ENCODE results near the gene TCN2.
"Not testable (repeated sequence)": the region's sequence is repeated elsewhere in the genome, so short reads cannot be mapped to it uniquely, and the experiment has no call there.

The TCN2 gene

GRCh38 chr22:30650508-30651116 lies 43.6 kb downstream of the TCN2 start:
- no peak for DNase-seq

- no peak for DNase-seq
These were observed 45.9 kb downstream of the TCN2 start for GRCh38 chr22:30652852-30653251.

GRCh38 chr22:30654361-30654760 lies 47.4 kb downstream of the TCN2 start:
- no peak for DNase-seq

GRCh38 chr22:30655532-30655931 lies 48.6 kb downstream of the TCN2 start:
- no peak for DNase-seq

GRCh38 chr22:30662040-30662439 lies 55.1 kb downstream of the TCN2 start:
- DNase-seq: no peak

GRCh38 chr22:30664798-30665197 lies 57.8 kb downstream of the TCN2 start:
- no peak for DNase-seq

- DNase-seq: no peak
These were observed 58.3 kb downstream of the TCN2 start for GRCh38 chr22:30665266-30665665.

- no peak for DNase-seq
These were observed 58.8 kb downstream of the TCN2 start for GRCh38 chr22:30665786-30666185.

GRCh38 chr22:30667107-30667493 lies 60.1 kb downstream of the TCN2 start:
- no peak for DNase-seq

GRCh38 chr22:30667494-30668385 lies 60.8 kb downstream of the TCN2 start, which contains the start of gene DUSP18:
TSS of gene DUSP18 (minus strand) at chr22:30667875. CDS start at chr22:30664003, 3,872 bp downstream.
- DNase-seq: peak; percentile 90

- DNase-seq: no peak
These were observed 61.4 kb downstream of the TCN2 start for GRCh38 chr22:30668386-30668710.

GRCh38 chr22:30671071-30671470 lies 64.1 kb downstream of the TCN2 start:
- no peak for DNase-seq

- no peak for DNase-seq
These were observed 66.2 kb downstream of the TCN2 start for GRCh38 chr22:30673136-30673535.

GRCh38 chr22:30674482-30674881 lies 67.5 kb downstream of the TCN2 start:
- no peak for DNase-seq

- no peak for DNase-seq
These were observed 68.5 kb downstream of the TCN2 start for GRCh38 chr22:30675436-30675835.

- not testable (repeated sequence) for DNase-seq
These were observed 69.6 kb downstream of the TCN2 start for GRCh38 chr22:30676565-30676964.
